ENCODE data around the gene PRDM11.

DNA sequence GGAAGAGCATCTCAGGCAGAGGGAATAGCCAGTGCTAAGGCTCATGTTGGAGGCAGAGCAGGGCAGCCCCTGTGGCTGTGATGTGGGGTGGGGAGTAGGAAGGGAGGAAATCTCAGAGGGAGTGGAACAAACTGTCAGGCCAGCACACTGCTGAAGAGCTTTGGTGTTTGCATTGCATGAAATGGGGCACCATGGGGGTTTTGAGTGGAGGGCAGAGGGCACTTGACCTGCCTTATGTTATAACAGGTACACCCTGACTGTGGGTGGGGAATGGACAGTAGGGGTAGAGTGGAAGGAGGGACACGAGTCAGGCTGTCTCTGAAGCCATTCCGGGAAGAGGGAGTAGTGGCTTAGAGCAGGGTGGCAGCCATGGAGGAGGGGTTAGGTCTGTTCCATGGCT lies 24.0 kb downstream of the PRDM11 start:
- TF ChIP-seq, protein P1, sequence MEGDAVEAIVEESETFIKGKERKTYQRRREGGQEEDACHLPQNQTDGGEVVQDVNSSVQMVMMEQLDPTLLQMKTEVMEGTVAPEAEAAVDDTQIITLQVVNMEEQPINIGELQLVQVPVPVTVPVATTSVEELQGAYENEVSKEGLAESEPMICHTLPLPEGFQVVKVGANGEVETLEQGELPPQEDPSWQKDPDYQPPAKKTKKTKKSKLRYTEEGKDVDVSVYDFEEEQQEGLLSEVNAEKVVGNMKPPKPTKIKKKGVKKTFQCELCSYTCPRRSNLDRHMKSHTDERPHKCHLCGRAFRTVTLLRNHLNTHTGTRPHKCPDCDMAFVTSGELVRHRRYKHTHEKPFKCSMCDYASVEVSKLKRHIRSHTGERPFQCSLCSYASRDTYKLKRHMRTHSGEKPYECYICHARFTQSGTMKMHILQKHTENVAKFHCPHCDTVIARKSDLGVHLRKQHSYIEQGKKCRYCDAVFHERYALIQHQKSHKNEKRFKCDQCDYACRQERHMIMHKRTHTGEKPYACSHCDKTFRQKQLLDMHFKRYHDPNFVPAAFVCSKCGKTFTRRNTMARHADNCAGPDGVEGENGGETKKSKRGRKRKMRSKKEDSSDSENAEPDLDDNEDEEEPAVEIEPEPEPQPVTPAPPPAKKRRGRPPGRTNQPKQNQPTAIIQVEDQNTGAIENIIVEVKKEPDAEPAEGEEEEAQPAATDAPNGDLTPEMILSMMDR (IDR thresholded peaks at IDR 0.05; ENCODE audit: low read depth, low read length), result no peak
- TF ChIP-seq POLR2A (IDR thresholded peaks at IDR 0.05; ENCODE audit: extremely low read depth, insufficient read length), result no peak
